ENCODE measurements around the gene ATP6V1E1. TPM values are rescaled to one million over a fixed set of nuclear protein-coding genes. Genes with fewer than 3 reads are reported as not detected.

The ATP6V1E1 gene
- total RNA-seq, 4 donors from 2014 or later = 64.4 to 70.9 (median 66.5) TPM

DNA sequence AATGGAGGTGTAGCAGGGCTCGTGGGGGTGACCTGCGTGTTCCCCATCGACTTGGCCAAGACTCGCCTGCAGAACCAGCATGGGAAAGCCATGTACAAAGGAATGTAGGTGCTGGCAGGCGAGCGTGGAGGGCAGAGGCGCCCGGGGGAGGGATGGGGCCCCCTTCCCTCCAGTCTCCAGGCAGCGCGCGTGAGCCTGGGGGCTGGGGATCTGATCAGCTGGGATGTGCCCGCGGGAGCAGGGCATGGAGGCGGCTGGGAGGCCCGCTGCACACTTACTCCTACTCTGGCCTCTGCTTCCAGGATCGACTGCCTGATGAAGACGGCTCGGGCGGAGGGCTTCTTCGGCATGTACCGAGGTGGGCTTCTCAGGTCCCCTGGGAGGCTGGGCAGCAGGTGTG lies 47.5 kb downstream of the ATP6V1E1 start:
- H3K9me3 ChIP-seq = no peaks in the 10 kb centered on the region
- H3K27me3 ChIP-seq = no peaks in the 10 kb centered on the region
- no peaks in the 10 kb centered on the region for H3K4me1 ChIP-seq
- no peak overlapping the region for H3K27ac ChIP-seq
- no peaks in the 10 kb centered on the region for H3K36me3 ChIP-seq
- TF ChIP-seq, protein P1, sequence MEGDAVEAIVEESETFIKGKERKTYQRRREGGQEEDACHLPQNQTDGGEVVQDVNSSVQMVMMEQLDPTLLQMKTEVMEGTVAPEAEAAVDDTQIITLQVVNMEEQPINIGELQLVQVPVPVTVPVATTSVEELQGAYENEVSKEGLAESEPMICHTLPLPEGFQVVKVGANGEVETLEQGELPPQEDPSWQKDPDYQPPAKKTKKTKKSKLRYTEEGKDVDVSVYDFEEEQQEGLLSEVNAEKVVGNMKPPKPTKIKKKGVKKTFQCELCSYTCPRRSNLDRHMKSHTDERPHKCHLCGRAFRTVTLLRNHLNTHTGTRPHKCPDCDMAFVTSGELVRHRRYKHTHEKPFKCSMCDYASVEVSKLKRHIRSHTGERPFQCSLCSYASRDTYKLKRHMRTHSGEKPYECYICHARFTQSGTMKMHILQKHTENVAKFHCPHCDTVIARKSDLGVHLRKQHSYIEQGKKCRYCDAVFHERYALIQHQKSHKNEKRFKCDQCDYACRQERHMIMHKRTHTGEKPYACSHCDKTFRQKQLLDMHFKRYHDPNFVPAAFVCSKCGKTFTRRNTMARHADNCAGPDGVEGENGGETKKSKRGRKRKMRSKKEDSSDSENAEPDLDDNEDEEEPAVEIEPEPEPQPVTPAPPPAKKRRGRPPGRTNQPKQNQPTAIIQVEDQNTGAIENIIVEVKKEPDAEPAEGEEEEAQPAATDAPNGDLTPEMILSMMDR (IDR thresholded peaks at IDR 0.05) = no peak
- no peak for TF ChIP-seq POLR2A (IDR thresholded peaks at IDR 0.05)
- no peak for DNase-seq
- H3K4me3 ChIP-seq = no peak overlapping the region

GRCh38 chr22:17580441-17581031 lies 48.0 kb downstream of the ATP6V1E1 start:
- Histone ChIP-seq H3K4me1 (no peaks in the 10 kb centered on the region), H3K27ac (no peak overlapping the region), H3K27me3 (no peaks in the 10 kb centered on the region), H3K36me3 (no peaks in the 10 kb centered on the region), H3K4me3 (no peak overlapping the region), H3K9me3 (no peaks in the 10 kb centered on the region)
- DNase-seq = no peak
- no peak for TF ChIP-seq POLR2A (IDR thresholded peaks at IDR 0.05)
- TF ChIP-seq, protein P1 (IDR thresholded peaks at IDR 0.05) = no peak

- no peaks in the 10 kb centered on the region for H3K27me3 ChIP-seq
- H3K4me1 ChIP-seq = no peaks in the 10 kb centered on the region
- H3K36me3 ChIP-seq = no peaks in the 10 kb centered on the region
- DNase-seq = no peak
- H3K9me3 ChIP-seq = no peaks in the 10 kb centered on the region
- no peak overlapping the region for H3K4me3 ChIP-seq
- peak overlapping the region in 1 of 4 donors; percentile 17 for H3K27ac ChIP-seq
- TF ChIP-seq POLR2A (IDR thresholded peaks at IDR 0.05) = no peak
- TF ChIP-seq, protein P1 (IDR thresholded peaks at IDR 0.05) = no peak
These were observed 49.0 kb downstream of the ATP6V1E1 start for GRCh38 chr22:17579535-17579981.

DNA sequence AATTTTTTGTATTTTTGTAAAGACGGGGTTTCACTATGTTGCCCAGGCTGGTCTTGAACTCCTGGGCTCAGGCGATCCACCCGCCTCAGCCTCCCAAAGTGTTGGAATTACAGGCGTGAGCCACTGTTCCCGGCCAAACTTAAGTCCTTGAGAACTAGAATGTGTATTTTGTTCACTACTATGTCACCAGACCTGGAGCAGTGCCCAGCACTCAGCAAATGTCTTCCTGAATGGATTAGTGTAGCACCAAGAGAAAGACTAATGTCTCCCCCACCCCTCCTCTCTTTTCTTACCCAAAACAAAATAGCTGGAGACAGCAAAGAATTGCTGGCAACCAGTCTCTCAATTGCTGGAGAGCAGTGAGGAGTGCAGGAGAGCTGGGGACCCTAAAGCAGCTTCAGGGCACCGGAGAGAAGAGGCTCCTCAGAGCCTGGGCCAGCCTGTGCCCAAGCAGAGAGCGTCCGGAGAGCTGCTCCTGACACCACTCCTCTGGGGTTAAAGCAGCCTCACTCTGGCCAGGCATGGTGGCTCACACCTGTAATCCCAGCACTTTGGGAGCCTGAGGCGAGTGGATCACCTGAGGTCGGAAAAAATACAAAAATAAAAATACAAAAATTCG lies 50.3 kb downstream of the ATP6V1E1 start:
- H3K4me1 ChIP-seq = no peaks in the 10 kb centered on the region
- H3K4me3 ChIP-seq = no peak overlapping the region
- no peaks in the 10 kb centered on the region for H3K9me3 ChIP-seq
- no peaks in the 10 kb centered on the region for H3K27me3 ChIP-seq
- peak overlapping the region in 2 of 4 donors; percentile 39 to 54 for H3K27ac ChIP-seq
- no peaks in the 10 kb centered on the region for H3K36me3 ChIP-seq
- peak in 1 of 3 donors; percentile 69 for DNase-seq
- TF ChIP-seq POLR2A (IDR thresholded peaks at IDR 0.05) = no peak
- TF ChIP-seq, protein P1 (IDR thresholded peaks at IDR 0.05) = no peak

DNA sequence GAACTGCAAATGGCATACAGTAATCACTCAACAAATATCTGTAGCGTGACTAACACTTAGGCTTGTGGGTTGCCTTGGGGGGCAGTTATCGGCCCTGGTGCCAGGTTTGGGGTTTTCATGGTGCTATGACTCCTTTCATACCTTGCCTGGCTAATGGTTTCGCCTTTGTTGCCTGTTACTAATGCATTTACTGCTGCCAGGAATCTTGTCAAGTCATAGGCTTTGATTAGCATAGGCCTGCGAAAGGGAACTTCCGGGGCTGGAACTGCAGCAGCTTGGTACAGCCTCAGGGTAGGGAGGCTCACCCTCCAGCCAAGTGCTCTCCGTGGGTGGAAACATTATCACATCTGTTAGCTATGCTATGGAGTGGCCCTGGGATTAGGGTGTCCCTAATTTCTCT lies 52.1 kb downstream of the ATP6V1E1 start:
- Histone ChIP-seq H3K27me3 (no peaks in the 10 kb centered on the region), H3K9me3 (no peaks in the 10 kb centered on the region), H3K36me3 (no peaks in the 10 kb centered on the region), H3K4me3 (no peak overlapping the region), H3K27ac (no peak overlapping the region), H3K4me1 (no peaks in the 10 kb centered on the region)
- no peak for DNase-seq
- TF ChIP-seq, protein P1 (IDR thresholded peaks at IDR 0.05) = no peak
- no peak for TF ChIP-seq POLR2A (IDR thresholded peaks at IDR 0.05)
